Activated CD4-positive, alpha-beta T cell treated with anti-CD3 and anti-CD28 coated beads, Interleukin-2, amount 10 ng/mL, durations not matched to agents 24 days and 14 days (primary cell): ENCODE data around the gene ACER2. TPM values are rescaled to one million over a fixed set of nuclear protein-coding genes. Genes with fewer than 3 reads are reported as not detected.

Experiments
- DNase-seq: peaks from one replicate; pipeline ENCODE4 v3.0.0; 2022
- H3K27ac Mint-ChIP-seq: one replicate; pipeline ENCODE4 v1.8.0; 2022; ENCODE audit warnings: mild to moderate bottlenecking, mixed read lengths
- H3K27me3 Mint-ChIP-seq: one replicate; pipeline ENCODE4 v1.8.0; 2022; ENCODE audit warnings: mixed read lengths
- H3K36me3 Mint-ChIP-seq: one replicate; pipeline ENCODE4 v1.8.0; 2022; ENCODE audit warnings: low read depth, mild to moderate bottlenecking, mixed read lengths
- H3K4me1 Mint-ChIP-seq: one replicate; pipeline ENCODE4 v1.8.0; 2021; ENCODE audit warnings: mixed read lengths
- H3K4me3 Mint-ChIP-seq: one replicate; pipeline ENCODE4 v1.8.0; 2022; ENCODE audit warnings: mild to moderate bottlenecking, moderate library complexity, mixed read lengths
- H3K9me3 Mint-ChIP-seq: one replicate; pipeline ENCODE4 v1.8.0; 2021; ENCODE audit warnings: mixed read lengths
- intact Hi-C: fragments of 100-400 bp; cut with micrococcal nuclease; formaldehyde crosslinking; loops from one replicate; pipeline ENCODE4 v1.15.1; 2023
- total RNA-seq: library from RNA; stranded (reverse); gene quantifications from 2 replicates; pipeline ENCODE4 v1.2.3, GENCODE V29; 2022

ACER2 gene
- total RNA-seq, 1 donor from 2014 or later, result 0.96 TPM

DNA sequence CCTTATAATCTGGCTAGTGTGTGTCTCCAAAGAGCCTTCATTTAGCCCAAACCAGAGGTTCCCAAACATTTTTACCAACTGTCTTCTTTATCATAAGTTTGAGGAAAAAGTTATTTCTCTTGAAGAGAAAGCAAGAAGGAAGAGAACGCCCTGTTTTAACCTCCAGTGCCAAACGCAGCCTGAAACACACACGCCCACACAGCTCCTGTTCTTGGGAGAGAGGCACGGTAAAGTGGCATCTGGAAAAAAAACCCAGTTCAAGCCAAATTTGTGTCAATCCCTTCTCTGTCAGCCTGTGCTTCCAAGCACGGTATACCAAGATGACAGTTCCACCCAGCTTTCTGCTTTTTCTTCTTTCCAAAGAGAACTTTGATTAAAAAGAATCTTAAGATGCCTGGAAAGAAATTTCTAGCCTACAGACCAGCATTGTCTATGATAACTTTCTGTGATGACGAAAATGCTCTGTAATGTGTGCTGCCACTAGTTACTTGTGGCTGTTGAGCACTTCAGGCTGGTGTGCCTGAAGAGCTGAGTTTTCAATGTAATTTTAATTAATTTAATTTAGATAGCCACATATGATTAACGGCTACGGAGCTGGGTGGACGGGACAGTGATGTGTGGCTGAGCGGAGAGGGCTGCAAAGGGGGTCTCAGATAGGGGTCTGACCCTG, 62.3 kb downstream of the ACER2 start:
- Mint-ChIP-seq H3K4me3 (no peak overlapping the region), H3K36me3 (no peaks in the 10 kb centered on the region), H3K27me3 (peaks cover 30% of the 10 kb centered on the region), H3K4me1 (peaks cover 12% of the 10 kb centered on the region), H3K27ac (no peak overlapping the region), H3K9me3 (no peaks in the 10 kb centered on the region)
- no peak for DNase-seq
- intact Hi-C loops, result loop anchor here (10.0 kb wide), 2 partner anchors 274 to 1624 kb away; no protein-coding TSS in a partner anchor

GRCh38 chr9:19471737-19472648, 63.2 kb downstream of the ACER2 start:
- intact Hi-C loops, result loop anchor here (10.0 kb wide), 2 partner anchors 273 to 1623 kb away; no protein-coding TSS in a partner anchor
- Mint-ChIP-seq H3K4me3 (peak overlapping the region; percentile 63), H3K4me1 (peaks cover 12% of the 10 kb centered on the region), H3K27me3 (peaks cover 27% of the 10 kb centered on the region), H3K9me3 (no peaks in the 10 kb centered on the region), H3K27ac (peak overlapping the region; percentile 51), H3K36me3 (no peaks in the 10 kb centered on the region)
- peak; percentile 73 for DNase-seq

DNA sequence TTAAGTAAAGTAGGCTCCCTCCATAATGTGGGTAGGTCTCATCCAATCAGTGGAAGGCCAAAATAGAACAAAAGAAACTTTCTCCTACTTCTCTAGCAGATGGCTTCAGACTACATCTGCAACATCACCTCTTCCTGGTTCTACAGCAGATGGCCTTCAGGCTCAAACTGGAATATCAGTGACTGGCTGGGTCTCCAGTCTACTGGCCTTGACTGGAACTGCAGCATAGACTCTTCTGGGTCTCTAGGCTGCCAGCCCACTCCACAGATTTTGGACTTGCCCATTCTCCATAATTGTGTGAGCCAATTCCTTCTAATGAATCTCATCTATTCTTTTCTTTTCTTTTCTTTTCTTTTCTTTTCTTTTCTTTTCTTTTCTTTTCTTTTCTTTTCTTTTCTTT, 64.8 kb downstream of the ACER2 start:
- intact Hi-C loops, result loop anchor here (10.0 kb wide), 2 partner anchors 271 to 1621 kb away; no protein-coding TSS in a partner anchor
- H3K36me3 Mint-ChIP-seq, result no peaks in the 10 kb centered on the region
- no peak overlapping the region for H3K4me3 Mint-ChIP-seq
- H3K27ac Mint-ChIP-seq, result no peak overlapping the region
- no peaks in the 10 kb centered on the region for H3K9me3 Mint-ChIP-seq
- DNase-seq, result no peak
- H3K27me3 Mint-ChIP-seq, result peaks cover 26% of the 10 kb centered on the region
- peaks cover 12% of the 10 kb centered on the region for H3K4me1 Mint-ChIP-seq

GRCh38 chr9:19479874-19480273, 71.1 kb downstream of the ACER2 start:
- H3K27me3 Mint-ChIP-seq, result peaks cover 24% of the 10 kb centered on the region
- H3K9me3 Mint-ChIP-seq, result no peaks in the 10 kb centered on the region
- no peak for DNase-seq
- no peak overlapping the region for H3K27ac Mint-ChIP-seq
- intact Hi-C loops, result loop anchor here (10.0 kb wide), 2 partner anchors 265 to 1615 kb away; no protein-coding TSS in a partner anchor
- no peaks in the 10 kb centered on the region for H3K36me3 Mint-ChIP-seq
- H3K4me1 Mint-ChIP-seq, result peaks cover 3% of the 10 kb centered on the region
- H3K4me3 Mint-ChIP-seq, result no peak overlapping the region

DNA sequence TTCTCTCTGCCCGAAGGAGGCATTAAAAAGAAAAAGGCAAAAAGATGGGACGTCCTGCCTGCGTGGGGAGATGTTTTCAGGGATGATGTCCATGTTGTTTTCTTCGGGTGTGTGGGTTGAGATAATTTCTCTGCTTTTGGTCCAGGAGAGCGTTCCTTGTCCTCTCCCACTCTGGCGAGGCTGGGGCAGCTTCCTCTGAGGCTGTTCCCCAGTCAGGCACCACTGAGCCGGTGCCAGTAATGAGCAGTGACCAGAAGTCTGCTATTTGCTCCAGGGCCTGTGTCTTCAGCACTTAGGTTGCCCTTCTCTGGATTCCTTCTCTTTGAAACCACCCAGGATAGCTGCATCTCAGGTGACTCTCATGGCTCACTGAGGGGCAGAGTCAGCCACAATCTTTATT, 71.5 kb downstream of the ACER2 start:
- Mint-ChIP-seq H3K9me3 (no peaks in the 10 kb centered on the region), H3K27me3 (peaks cover 23% of the 10 kb centered on the region), H3K4me3 (no peak overlapping the region), H3K27ac (no peak overlapping the region), H3K36me3 (no peaks in the 10 kb centered on the region), H3K4me1 (peaks cover 3% of the 10 kb centered on the region)
- intact Hi-C loops, result no loop called here
- no peak for DNase-seq

- Mint-ChIP-seq H3K4me3 (no peak overlapping the region), H3K27ac (no peak overlapping the region), H3K36me3 (no peaks in the 10 kb centered on the region), H3K27me3 (peaks cover 23% of the 10 kb centered on the region), H3K9me3 (no peaks in the 10 kb centered on the region), H3K4me1 (peaks cover 3% of the 10 kb centered on the region)
- intact Hi-C loops, result no loop called here
- DNase-seq, result no peak
Observed at GRCh38 chr9:19481121-19481870, 72.5 kb downstream of the ACER2 start.

DNA sequence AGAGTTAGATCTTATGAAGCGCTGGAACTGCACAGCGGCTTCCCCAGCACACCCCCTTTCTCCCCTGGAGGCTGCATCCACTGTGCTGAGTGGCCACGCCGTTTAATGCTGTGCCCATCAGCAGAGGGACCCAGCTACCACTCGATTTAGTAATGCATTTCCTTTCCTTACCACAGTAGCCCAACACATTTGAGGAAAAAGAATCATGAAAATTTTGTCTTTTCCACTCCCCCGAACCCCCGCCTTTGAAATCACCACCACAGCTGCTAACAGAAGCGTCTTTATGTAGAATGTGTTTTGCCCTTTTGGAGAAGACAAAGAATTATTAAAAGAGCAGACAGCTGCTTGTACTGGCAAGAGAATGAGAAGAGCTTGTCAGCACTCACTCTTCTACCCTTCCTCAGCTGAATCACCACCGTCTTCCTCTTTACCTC, 73.2 kb downstream of the ACER2 start:
- DNase-seq, result no peak
- H3K4me1 Mint-ChIP-seq, result peaks cover 3% of the 10 kb centered on the region
- H3K36me3 Mint-ChIP-seq, result no peaks in the 10 kb centered on the region
- no peak overlapping the region for H3K4me3 Mint-ChIP-seq
- intact Hi-C loops, result no loop called here
- peaks cover 23% of the 10 kb centered on the region for H3K27me3 Mint-ChIP-seq
- H3K27ac Mint-ChIP-seq, result no peak overlapping the region
- H3K9me3 Mint-ChIP-seq, result no peaks in the 10 kb centered on the region

DNA sequence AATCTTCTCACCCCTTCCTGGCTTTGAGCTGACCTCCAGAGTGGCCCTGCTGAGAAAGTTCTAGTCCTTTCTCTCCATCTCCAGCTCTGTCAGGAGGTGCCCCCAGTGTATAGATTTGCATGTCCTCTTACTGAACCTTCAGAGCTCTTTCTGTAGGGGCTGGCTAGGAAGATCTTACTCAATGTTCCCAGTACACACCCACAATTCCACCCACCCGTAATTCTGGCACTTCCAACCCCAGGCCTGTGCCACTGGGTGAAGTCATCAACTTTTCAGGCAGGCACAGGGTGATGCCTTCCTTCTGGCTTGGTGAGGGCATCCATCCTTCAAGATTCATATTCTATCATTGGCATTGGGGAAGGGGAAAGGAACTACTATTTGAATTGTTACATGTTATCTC, 75.9 kb downstream of the ACER2 start:
- H3K4me3 Mint-ChIP-seq, result no peak overlapping the region
- no peak for DNase-seq
- no peak overlapping the region for H3K27ac Mint-ChIP-seq
- peaks cover 3% of the 10 kb centered on the region for H3K4me1 Mint-ChIP-seq
- no peaks in the 10 kb centered on the region for H3K36me3 Mint-ChIP-seq
- peaks cover 16% of the 10 kb centered on the region for H3K27me3 Mint-ChIP-seq
- H3K9me3 Mint-ChIP-seq, result no peaks in the 10 kb centered on the region
- intact Hi-C loops, result no loop called here

DNA sequence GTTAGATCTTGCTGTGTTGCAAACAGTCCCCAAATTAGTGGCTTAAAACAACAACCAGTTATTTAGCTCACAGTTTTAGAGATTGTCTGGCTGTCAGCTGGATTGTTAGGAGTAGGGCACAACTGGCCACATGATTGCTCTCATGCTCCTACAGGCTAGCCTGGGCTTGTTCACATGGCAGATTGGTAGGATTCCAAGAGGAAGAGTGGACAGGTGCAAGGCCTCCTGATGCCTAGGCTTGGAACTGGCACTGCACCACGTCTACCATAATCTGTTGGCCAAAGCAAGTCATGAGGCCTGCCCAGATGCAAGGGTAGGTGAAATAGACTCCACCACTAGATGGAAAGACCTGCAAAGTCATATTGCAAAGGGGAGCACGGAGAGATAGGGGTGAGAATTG, 76.4 kb downstream of the ACER2 start:
- peaks cover 13% of the 10 kb centered on the region for H3K27me3 Mint-ChIP-seq
- DNase-seq, result no peak
- H3K4me3 Mint-ChIP-seq, result no peak overlapping the region
- no peaks in the 10 kb centered on the region for H3K36me3 Mint-ChIP-seq
- intact Hi-C loops, result no loop called here
- H3K27ac Mint-ChIP-seq, result no peak overlapping the region
- no peaks in the 10 kb centered on the region for H3K9me3 Mint-ChIP-seq
- peaks cover 3% of the 10 kb centered on the region for H3K4me1 Mint-ChIP-seq

GRCh38 chr9:19486803-19487202, 78.0 kb downstream of the ACER2 start:
- Mint-ChIP-seq H3K4me1 (peaks cover 3% of the 10 kb centered on the region), H3K4me3 (no peak overlapping the region), H3K9me3 (no peaks in the 10 kb centered on the region), H3K36me3 (no peaks in the 10 kb centered on the region), H3K27me3 (peaks cover 11% of the 10 kb centered on the region), H3K27ac (no peak overlapping the region)
- no peak for DNase-seq
- intact Hi-C loops, result no loop called here

DNA sequence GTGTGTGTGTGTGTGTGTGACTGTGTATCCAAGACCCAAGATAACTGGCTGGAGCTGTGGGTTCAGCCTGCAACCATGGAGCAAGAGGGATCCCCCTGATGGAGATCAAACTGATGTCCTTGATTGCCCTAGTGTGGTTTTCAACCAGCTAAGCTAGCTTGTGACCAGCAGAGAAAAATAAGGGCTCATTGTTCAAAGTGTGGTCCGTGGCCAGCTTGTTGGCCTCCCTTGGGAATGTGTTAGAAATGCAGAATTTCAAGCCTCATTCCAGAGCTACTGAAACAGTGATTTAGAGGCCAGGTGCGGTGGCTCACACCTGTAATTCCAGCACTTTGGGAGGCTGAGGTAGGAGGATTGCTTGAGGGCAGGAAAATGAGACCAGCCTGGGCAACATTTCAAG, 79.9 kb downstream of the ACER2 start:
- Mint-ChIP-seq H3K27ac (no peak overlapping the region), H3K4me3 (no peak overlapping the region), H3K4me1 (peaks cover 10% of the 10 kb centered on the region), H3K9me3 (no peaks in the 10 kb centered on the region), H3K27me3 (peaks cover 5% of the 10 kb centered on the region), H3K36me3 (no peaks in the 10 kb centered on the region)
- intact Hi-C loops, result no loop called here
- no peak for DNase-seq

DNA sequence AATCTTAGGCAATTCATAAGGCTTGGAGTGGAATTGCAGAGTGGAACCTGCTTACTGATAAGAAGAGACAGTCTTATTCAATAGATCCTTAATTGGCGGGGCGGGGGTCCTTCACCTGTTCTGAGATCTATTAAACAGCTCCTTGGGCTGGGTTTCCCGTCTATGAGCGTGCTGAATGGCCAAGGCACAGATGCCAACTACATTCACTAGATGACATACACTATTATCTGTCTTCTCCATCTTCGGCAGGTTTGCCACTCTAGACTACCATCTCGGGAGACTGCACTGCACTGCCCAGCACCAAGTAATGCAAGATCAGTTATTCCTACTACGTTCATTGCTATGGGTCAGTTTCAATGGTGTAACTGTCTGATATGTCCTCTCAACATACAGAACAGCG, 81.5 kb downstream of the ACER2 start:
- peaks cover 3% of the 10 kb centered on the region for H3K27me3 Mint-ChIP-seq
- no peaks in the 10 kb centered on the region for H3K36me3 Mint-ChIP-seq
- no peak overlapping the region for H3K4me3 Mint-ChIP-seq
- peaks cover 10% of the 10 kb centered on the region for H3K4me1 Mint-ChIP-seq
- no peaks in the 10 kb centered on the region for H3K9me3 Mint-ChIP-seq
- no peak for DNase-seq
- intact Hi-C loops, result loop anchor here (5.0 to 10.0 kb wide), 3 partner anchors 175 to 1452 kb away; no protein-coding TSS in a partner anchor
- no peak overlapping the region for H3K27ac Mint-ChIP-seq

GRCh38 chr9:19490828-19491227, 82.0 kb downstream of the ACER2 start:
- intact Hi-C loops, result loop anchor here (5.0 to 10.0 kb wide), 3 partner anchors 174 to 1451 kb away; no protein-coding TSS in a partner anchor
- no peak overlapping the region for H3K4me3 Mint-ChIP-seq

More at GRCh38 chr9:19490828-19491227, 82.0 kb downstream of the ACER2 start:
- Mint-ChIP-seq H3K9me3 (no peaks in the 10 kb centered on the region), H3K27me3 (peaks cover 3% of the 10 kb centered on the region), H3K36me3 (no peaks in the 10 kb centered on the region), H3K27ac (no peak overlapping the region), H3K4me1 (peaks cover 10% of the 10 kb centered on the region)
- DNase-seq, result no peak
